ELR (cell line): ENCODE data around the gene HYPK.

Experiments used
- DNase-seq: peaks from one replicate; pipeline ENCODE4 v3.0.0-alpha.2; 2015; ENCODE audit warnings: low read depth

HYPK gene

GRCh38 chr15:43851251-43851650 is 50.9 kb downstream of the HYPK start:
- DNase-seq: no peak

DNA sequence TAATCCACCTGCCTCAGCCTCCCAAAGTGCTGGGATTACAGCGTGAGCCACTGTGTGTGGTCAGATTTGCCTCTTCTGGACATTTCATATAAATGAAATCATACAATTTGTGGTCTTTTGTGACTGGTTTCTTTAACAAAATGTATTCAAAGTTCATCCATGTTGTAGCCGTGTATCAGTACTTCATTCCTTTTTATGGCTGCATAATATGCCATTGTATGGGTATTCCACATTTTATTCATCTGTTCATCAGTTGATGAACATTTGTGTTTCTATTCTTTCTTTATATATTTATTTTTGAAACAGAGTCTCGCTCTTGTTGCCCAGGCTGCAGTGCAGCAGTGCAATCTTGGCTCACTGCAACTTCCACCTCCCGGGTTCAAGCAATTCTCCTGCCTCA is 52.2 kb downstream of the HYPK start:
- no peak for DNase-seq
